SU-DHL-6 (cell line): ENCODE data around the gene DNAH3.

ENCODE experiments used
- CTCF ChIP-seq: fragments of 200-600 bp; sonication (generic); IDR thresholded peaks from one replicate; pipeline ENCODE4 v1.5.1; 2017; ENCODE audit warnings: antibody characterized with exemption, mild to moderate bottlenecking, low read length, moderate library complexity; ENCODE audit not compliant: insufficient read depth, poor library complexity, severe bottlenecking
- EZH2phosphoT487 ChIP-seq: fragments of 200-600 bp; sonication (generic), shearing (Covaris generic); conservative IDR thresholded peaks from 2 replicates; pipeline ENCODE4 v1.6.1; 2018; ENCODE audit warnings: mild to moderate bottlenecking, antibody characterized with exemption, low read length, moderate library complexity, mixed read lengths

- TF ChIP-seq CTCF (no peak), EZH2phosphoT487 (no peak)
Observed at GRCh38 chr16:20903899-20904506, 246.6 kb downstream of the DNAH3 start.
